ENCODE results near the gene MTPN. TPM values are rescaled to one million over a fixed set of nuclear protein-coding genes. Genes with fewer than 3 reads are reported as not detected.
A peak's percentile ranks its signal among the peaks of the same experiment; 100 is the strongest.

MTPN gene
- total and polyA plus RNA-seq, 9 donors, result 54.0 to 115 (median 83.8) TPM

- no peaks in the 10 kb centered on the region for H3K27me3 ChIP-seq
- no peaks in the 10 kb centered on the region for H3K36me3 ChIP-seq
- no peaks in the 10 kb centered on the region for H3K4me1 ChIP-seq (ENCODE audit: insufficient read depth)
- DNase-seq, result no peak
- no peak overlapping the region for H3K27ac ChIP-seq
- no peak for TF ChIP-seq EP300 (IDR thresholded peaks at IDR 0.05)
- no peak for TF ChIP-seq CTCF (IDR thresholded peaks at IDR 0.05)
- TF ChIP-seq POLR2A (IDR thresholded peaks at IDR 0.05), result no peak
- H3K4me3 ChIP-seq, result no peak overlapping the region
- 94 to 97% (median 94%) methylated on average over 8 of the region's 8 CpGs for WGBS, 3 donors
- intact Hi-C loops (cut with DNase I), result loop anchor here in 2 of 4 donors (5.0 to 10.0 kb wide), 3 partner anchors 210 to 347 kb away; partner anchors contain the start of gene STMP1 (in 1 of the 2)
- no peaks in the 10 kb centered on the region for H3K9me3 ChIP-seq
These were observed 35.1 kb upstream of the MTPN start for GRCh38 chr7:136012238-136012637.

GRCh38 chr7:136009488-136010079 lies 32.4 kb upstream of the MTPN start:
- intact Hi-C loops (cut with DNase I), result loop anchor here in 3 of 4 donors (5.0 to 10.0 kb wide), 4 partner anchors 205 to 345 kb away; partner anchors contain the start of gene STMP1 (in 1 of the 3)
- H3K4me3 ChIP-seq, result no peak overlapping the region
- no peaks in the 10 kb centered on the region for H3K4me1 ChIP-seq (ENCODE audit: insufficient read depth)
- no peak for DNase-seq
- no peaks in the 10 kb centered on the region for H3K36me3 ChIP-seq
- TF ChIP-seq CTCF (IDR thresholded peaks at IDR 0.05) (peak; percentile 57 to 65 (median 61)), POLR2A (IDR thresholded peaks at IDR 0.05) (no peak)
- 25 to 27% (median 25%) methylated on average over 4 of the region's 4 CpGs for WGBS, 3 donors
- H3K27ac ChIP-seq, result no peak overlapping the region
- no peaks in the 10 kb centered on the region for H3K27me3 ChIP-seq
- H3K9me3 ChIP-seq, result no peaks in the 10 kb centered on the region

DNA sequence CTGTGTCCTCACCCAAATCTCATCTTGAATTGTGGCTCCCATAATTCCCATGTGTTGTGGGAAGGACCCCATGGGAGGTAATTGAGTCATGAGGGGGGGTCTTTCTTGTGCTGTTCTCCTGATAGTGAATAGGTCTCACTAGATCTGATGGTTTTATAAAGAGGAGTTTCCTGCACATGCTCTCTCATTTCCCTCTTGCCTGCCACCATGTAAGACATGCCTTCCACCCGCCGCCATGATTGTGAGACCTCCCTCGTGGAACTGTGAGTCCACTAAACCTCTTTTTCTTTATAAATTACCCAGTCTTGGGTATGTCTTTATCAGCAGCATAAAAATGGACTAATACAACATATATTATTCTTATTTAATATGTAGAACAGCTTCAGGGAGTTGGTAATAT lies 29.0 kb upstream of the MTPN start:
- TF ChIP-seq CTCF (IDR thresholded peaks at IDR 0.05) (no peak), POLR2A (IDR thresholded peaks at IDR 0.05) (no peak), EP300 (IDR thresholded peaks at IDR 0.05) (no peak)
- no peak for DNase-seq
- Histone ChIP-seq H3K36me3 (no peaks in the 10 kb centered on the region), H3K27me3 (no peaks in the 10 kb centered on the region), H3K9me3 (no peaks in the 10 kb centered on the region), H3K27ac (no peak overlapping the region), H3K4me1 (ENCODE audit: insufficient read depth) (no peaks in the 10 kb centered on the region), H3K4me3 (no peak overlapping the region)
- intact Hi-C loops (cut with DNase I), result loop anchor here in 2 of 4 donors (5.0 to 10.0 kb wide), 2 partner anchors 201 to 204 kb away; no protein-coding TSS in a partner anchor
- WGBS, 3 donors, result 92 to 96% (median 93%) methylated on average over 3 of the region's 3 CpGs

GRCh38 chr7:136004083-136004482 lies 26.9 kb upstream of the MTPN start:
- DNase-seq, result no peak
- Histone ChIP-seq H3K36me3 (no peaks in the 10 kb centered on the region), H3K4me3 (no peak overlapping the region), H3K27ac (no peak overlapping the region), H3K4me1 (ENCODE audit: insufficient read depth) (no peaks in the 10 kb centered on the region), H3K9me3 (no peaks in the 10 kb centered on the region), H3K27me3 (no peaks in the 10 kb centered on the region)
- TF ChIP-seq POLR2A (IDR thresholded peaks at IDR 0.05) (no peak), CTCF (IDR thresholded peaks at IDR 0.05) (no peak), EP300 (IDR thresholded peaks at IDR 0.05) (no peak)
- WGBS, 3 donors, result 92 to 96% (median 94%) methylated on average over 3 of the region's 3 CpGs
- intact Hi-C loops (cut with DNase I), result loop anchor here in 1 of 4 donors (10.0 kb wide), 1 partner anchor 199 kb away; no protein-coding TSS in a partner anchor

All from ovary (tissue), 9 donors.